DMS 273 treated with DMSO at 0.1 percent for 48 hours (cell line): Measurements from ENCODE around the gene ANKS6.

Experiments used
- DNase-seq: peaks from one replicate; lab custom pipeline; 2025; lab: John Stamatoyannopoulos, UW

The ANKS6 gene

GRCh38 chr9:98815391-98815951 lies 19.1 kb upstream of the ANKS6 start:
- DNase-seq: no peak

DNA sequence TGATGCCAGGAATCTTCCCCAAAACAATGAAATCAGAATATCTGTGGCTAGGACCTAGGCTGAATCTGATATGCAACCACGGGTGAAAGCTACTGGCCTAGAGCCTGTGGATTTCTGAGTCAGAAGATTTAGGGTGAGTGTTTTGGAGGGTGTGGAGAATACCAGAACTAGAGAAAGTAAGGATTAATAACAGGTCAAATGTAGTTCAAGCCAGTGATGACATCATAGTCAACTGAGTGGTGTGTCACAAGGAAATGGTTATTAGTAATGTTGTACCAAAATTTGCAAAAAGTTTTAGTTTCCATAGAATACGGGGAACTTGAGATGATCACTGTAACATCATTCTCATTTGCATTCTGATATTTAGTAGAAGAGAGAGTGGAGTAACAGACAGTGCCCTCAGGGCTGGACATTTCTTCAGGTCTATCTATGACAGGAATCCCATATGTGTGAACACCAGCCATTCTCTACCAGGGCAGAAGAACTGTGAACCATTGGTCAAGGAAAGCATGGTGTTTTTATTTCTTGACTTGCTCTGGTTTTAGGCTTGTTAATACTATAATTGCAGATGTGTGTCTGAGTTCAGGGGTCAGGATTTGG lies 14.8 kb upstream of the ANKS6 start:
- no peak for DNase-seq

- no peak for DNase-seq
Measured at GRCh38 chr9:98810102-98810842, 13.9 kb upstream of the ANKS6 start.

DNA sequence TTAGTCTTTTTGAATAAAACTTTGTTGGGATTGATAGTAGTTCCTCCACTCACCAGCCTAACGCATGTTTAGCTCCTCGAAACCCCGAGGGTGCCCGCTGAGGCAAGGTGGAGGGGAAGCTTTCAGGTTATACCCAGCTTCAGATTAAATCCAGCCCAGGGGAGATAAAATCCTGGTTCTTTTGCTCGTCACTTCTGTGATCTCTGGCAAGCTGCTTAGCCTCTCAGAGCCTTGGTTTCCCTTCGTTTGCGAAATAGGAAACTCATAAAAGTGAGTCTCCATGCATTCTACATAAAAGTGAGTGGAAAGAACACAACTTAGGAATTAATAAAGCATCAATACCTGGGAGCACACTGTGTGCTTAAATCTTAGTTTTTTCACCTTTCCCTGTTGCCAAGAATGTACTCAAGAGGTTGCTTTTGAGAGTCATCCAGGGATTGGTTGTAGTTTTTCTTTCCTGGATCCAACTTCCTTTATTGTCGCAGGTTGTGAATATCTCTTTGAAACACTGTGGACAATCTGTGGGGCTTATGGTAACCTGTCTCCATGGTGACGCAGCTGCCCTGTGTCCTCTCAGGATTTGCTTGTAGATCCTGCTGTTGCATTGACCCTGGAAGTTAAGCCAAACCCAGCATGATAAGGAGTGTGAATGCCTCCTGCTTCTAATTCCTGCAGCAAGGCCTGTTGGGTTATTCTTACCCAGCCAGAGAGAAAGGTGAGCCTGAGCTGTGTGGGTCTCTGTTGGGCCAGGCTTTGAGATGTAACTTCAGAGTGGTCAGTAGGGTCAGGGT lies 13.2 kb upstream of the ANKS6 start:
- no peak for DNase-seq

DNA sequence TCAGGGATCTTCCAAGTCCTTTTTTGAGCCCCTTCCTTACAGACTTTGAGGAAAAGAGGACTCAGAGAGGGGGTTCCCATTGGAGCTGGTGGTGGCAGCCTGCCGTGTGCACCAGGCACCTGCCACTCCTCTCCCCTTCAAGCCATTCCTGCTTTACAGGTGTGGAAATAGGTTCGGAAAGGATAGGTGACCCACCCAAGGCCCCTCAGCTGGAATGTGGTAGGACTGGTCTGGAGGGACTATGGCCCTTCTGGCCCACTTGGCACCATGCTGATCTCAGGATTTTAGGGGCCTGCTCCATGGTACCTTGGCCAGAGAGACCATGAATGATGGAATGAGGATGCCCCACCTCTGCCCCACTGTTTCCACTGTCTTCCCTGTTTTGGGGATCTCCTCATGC lies 12.5 kb upstream of the ANKS6 start:
- DNase-seq: no peak

DNA sequence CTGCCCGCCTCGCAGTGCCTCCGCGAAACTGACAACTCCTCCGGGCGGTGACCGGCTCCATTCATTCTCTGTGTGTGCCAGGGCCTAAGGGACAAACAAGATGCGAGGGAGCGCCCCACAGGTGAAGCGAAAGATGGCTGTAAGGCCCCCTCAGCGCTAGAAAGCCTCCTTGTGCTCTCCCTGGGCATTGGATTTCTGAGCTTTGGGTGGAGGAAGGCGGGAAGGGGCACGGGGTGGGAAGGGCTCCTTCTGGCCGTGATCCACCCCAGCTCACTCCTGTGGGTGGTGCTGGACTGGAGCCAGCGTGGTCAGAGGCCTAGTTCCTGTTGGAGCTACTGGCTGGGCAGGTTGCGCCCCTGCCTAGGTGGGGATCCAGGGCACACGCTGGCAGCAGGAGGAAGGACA lies 12.1 kb upstream of the ANKS6 start:
- DNase-seq: no peak

GRCh38 chr9:98807814-98808195 lies 11.4 kb upstream of the ANKS6 start:
- DNase-seq: no peak

DNA sequence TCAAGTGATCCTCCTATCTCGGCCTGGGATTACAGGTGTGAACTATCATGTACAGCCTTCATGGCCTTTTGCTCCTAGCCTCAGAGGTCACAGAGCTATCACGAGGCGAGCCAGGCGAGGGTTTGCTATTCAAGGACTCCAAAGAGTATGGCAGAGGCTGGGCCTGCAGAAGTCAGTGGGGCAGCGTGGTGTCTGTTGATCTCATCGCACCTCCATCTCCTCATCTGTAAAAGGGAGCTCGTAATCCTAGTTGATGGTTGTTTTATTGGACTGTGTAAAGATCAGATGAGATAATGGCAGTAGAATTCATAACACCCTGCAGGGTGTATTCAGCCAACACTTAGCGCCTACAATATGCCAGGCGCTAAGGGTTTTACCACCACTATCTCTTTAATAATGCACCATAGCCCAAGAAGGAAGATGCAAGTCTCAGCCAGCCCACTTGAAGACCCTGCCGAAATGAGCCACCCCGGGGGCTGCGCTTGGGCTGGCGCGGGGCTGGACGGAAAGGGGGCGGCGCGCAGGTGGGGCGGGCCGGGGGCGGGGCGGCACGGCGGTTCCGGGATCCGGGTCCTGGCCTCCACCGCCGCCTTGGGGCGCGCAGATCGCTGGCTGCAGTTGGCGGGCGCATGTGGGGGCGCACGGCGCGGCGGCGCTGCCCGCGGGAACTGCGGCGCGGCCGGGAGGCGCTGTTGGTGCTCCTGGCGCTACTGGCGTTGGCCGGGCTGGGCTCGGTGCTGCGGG lies 10.9 kb upstream of the ANKS6 start, which contains the start of gene GALNT12:
TSS of gene GALNT12 (plus strand) at position 601 of the 744 bp plus-strand sequence. CDS start at position 630, 29 bp downstream.
- DNase-seq: no peak

DNA sequence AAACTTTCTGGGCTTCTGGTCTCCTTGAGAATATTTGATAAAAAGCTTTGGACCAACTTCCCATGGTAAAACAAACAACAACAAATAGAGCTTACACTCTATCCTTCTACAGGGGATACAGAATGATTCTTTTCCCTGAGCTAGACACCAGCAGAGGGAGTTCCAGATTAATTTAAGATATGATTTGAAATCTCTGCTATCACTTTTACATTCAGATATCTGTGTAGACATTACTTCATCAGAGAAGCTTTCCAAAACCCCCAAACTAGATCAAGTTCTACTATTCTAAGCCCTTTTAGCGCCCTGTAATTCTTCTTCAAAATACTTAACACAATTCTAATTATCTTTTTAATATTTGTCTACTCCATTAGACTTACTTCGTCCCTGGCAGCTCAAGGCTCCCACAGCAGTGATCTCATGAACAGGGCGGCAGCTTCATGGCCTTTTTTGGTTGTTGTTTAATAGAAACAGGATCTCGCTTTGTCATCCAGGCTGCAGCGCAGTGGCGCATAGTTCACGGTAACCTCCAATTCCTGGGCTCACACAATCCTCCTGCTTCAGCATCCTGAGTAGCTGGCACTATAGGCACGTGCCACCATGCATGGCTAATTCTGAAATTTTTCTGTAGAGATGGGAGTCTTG lies 10.2 kb upstream of the ANKS6 start:
- no peak for DNase-seq

DNA sequence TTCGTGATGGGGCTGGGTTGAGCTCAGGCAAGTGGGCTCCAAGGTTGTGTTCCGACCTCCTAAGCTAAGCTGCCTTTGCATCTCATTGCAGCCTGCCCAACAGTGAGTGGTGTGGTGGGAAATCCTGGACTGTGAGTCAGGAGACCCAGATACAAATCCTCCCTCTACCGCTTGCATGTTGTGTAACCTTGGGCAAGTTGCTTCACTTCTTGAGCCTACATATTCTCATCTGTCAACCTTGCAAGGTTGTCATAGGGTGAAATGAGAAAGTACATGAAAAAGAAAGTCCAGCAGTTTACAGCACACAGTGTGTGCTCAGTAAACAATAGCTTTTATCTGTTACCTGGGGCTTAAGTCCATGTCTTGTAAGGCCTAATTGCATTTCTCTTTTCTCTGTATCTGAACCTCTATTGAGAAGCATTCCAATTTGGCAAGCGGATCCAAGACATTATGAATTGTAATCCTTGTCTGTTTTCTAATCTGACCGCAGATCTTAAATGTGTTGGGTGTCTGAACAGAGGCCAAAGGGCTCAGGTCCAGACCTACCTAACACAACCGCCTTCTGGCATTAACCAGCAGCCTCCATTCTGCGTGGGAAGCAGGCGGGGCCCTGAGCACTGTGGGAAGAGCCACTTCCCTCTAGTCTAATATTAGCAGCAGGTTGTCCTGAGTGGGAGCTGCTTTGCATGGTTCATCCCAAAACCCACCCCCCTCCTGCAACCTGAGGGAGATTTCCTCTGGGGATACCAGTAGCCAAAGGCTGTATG lies 9.3 kb upstream of the ANKS6 start:
- no peak for DNase-seq

DNA sequence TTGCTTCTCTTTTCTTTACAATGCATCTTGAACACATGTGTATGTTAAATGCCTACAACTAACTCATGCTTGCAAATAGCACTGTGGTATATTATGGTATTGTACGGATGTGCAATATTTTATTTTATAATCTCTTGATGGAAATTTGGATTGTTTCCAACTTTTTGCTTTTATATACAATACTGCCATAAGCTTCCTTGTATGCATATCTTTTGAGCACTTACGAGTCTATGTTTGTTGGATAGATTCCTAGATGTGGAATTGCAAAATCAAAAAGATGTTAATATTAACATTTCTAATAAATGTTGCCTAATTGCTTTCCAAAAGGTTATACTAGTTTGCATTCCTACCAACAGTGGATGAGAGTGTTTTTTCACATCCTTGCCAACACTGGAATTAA lies 7.7 kb upstream of the ANKS6 start:
- DNase-seq: no peak

- DNase-seq: no peak
Measured at GRCh38 chr9:98801969-98802371, 5.6 kb upstream of the ANKS6 start.

DNA sequence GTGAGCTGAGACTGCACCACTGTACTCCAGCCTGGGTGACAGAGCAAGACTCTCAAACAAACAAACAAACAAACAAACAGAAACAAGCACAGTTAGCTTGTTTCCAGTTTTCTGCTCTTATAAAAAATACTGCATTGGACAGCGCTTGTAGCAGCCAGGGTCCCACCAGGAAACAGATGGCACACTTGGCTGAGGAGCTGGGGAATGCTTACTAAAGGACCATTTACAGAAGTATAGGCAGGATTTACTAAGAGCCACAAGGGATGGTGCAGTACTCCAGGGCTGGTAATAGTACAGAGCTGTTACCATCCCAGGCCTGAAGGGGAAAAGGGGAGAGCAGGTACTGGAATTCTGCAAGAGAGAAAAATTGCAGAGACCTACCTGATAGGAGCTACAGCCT lies 5.2 kb upstream of the ANKS6 start:
- DNase-seq: no peak

DNA sequence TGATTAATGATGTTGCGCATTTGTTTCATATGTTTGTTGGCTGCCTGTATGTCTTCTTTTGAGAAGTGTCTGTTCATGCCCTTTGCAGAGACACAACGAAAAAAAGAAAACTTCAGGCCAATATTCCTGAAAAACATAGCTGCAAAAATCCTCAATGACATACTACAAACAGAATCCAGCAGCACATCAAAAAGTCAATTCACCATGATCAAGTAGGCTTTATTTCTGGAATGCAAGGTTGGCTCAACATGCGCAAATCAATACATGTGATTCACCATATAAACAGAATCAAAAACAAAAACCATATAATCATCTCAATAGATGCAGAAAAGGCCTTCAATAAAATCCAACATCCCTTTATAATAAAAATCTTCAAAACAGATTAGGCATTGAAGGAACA lies 1.9 kb upstream of the ANKS6 start:
- no peak for DNase-seq

DNA sequence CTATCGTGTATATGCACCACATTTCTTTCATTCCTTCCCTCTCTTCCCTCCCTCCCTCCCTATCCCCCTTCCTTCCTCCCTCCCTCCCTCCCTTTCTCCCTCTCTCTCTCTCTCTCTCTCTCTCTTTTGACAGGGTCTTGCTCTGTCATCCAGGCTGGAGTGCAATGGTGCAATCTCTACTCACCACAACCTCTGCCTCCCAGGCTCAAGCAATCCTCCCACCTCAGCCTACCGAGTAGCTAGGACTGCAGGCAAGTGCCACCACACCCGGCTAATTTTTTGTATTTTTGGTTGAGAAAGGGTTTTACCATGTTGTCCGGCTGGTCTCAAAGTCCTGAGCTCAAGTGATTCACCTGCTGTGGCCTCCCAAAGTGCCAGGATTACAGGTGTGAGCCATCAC lies 1.1 kb upstream of the ANKS6 start:
- DNase-seq: no peak

- DNase-seq: no peak
Measured at GRCh38 chr9:98795970-98796363, 388 bp downstream of the ANKS6 start.

DNA sequence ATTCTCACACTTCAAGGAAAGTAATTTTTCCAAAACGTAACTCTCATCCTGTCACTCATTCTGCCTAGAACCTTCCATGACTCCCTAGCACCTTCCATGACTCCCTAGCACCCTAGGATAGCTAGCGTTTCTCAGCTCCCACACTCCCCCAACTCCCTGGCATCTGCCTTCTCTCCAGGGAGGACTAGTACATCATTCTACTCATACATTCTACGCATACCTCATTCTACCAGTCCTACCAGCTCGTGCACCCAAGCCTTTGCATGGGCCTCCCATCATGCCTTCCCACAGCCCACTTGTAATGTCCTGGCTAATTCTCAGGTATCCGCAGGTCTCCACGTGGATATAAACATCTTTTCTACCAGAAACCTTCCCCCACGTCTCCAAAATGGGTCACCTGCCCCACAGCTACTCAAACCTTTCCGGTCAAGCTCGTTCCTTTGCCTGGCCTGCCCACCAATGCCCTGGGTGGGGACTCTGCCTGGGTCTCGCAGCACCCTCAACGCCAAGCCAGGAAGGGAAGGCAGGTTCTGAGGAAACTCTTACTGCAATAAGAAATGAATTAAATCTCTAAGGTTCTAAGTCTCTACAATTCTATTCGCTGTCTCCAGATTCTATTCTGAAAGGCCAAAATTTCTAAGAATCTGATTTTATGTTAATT lies 930 bp downstream of the ANKS6 start:
- DNase-seq: no peak

- no peak for DNase-seq
Measured at GRCh38 chr9:98794802-98795201, 1.6 kb downstream of the ANKS6 start.

DNA sequence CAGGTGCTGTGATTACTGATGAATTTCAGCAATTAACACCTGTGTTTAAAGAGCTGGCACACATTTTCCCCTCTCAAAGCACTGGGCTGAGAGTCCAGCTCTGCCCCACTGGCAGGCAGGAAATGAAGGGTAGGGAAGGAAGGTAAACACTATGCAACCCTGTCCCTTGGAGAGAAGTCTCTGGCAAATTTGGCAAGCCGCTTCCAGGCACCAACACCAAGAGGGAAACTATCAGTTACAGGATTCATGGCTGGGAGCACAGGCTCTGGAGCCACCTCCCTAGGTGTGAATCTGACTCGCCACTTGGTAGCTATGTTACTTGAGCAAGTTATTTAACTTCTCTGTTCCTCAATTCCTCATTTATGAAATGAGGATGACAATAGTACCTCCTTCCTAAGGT lies 3.3 kb downstream of the ANKS6 start:
- DNase-seq: no peak
